Testis (tissue), 2 donors: ENCODE results near the gene G0S2.

Source experiments
- CTCF ChIP-seq, 3 experiments: fragments of 450-650 bp in 2 of 3; fragments of 200-600 bp in 1 of 3; sonication (generic) in 1 of 3; IDR thresholded peaks; one replicate each; pipeline ENCODE4 v1.5.1; 2016 to 2019; ENCODE audit warnings: antibody characterized with exemption in 3 of 3, mild to moderate bottlenecking in 2 of 3, moderate library complexity in 1 of 3
- POLR2A ChIP-seq: fragments of 450-650 bp; IDR thresholded peaks from one replicate; pipeline ENCODE4 v1.6.1; 2017; ENCODE audit warnings: antibody characterized with exemption, mild to moderate bottlenecking, moderate library complexity

GRCh38 chr1:209652873-209653401 is 22.3 kb upstream of the G0S2 start:
- no peak for TF ChIP-seq CTCF (IDR thresholded peaks at IDR 0.05)
- no peak for TF ChIP-seq POLR2A
